ENCODE data around the gene SLC43A2.
A peak's percentile ranks its signal among the peaks of the same experiment; 100 is the strongest.

SLC43A2 gene

DNA sequence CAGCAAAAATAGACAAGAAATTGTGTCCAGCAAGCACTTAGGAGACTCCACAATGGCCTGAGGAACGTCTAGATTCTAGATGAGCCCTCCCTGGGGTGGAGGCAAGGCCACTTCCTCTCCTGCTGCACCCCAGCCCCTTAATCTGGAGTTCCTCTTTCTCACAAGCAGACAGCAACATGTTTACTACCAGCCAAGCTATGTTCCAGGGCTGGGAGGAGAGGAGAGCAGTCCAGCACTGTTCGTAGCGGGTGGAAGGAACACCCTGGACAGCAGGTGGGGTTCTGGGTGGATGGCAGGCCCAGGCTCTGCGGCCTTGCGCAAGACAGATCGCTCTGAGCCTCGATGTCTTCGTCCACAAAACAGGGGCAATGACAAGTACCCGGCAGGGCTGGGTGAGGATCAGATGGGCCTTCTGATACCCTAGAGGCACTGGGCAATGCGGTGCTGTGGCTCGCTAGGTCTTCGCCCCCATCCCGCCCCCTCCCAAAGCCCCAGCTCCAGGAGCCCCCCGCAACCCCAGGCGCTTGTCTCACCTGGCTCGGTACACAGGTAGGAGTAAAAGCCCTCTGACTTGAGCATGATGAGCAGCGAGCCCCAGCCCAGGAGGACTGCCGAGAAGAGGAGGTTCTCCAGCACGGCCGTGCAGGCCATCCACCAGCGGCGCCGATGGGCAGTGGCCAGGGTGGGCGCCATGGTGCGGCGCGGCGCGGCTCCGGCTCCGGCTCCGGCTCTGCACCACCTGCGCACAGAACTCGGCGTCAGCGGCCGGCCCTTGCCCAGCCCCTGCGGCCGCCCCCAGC is 1.3 kb downstream of the SLC43A2 start:
- Histone ChIP-seq H3K27ac (peak overlapping the region; percentile 100), H3K9me3 (no peaks in the 10 kb centered on the region), H3K4me3 (ENCODE audit: low read depth in 1 of 2, low read length in 1 of 2) (peak overlapping the region; percentile 97 to 99), H3K27me3 (peaks cover 22% of the 10 kb centered on the region), H3K36me3 (peaks cover 39% of the 10 kb centered on the region), H3K4me1 (ENCODE audit: control insufficient read depth in 1 of 2, insufficient read depth in 1 of 2, low read depth in 1 of 2, low read length in 1 of 2) (peaks cover 38 to 48% of the 10 kb centered on the region in 2 experiments)
- TF ChIP-seq, protein P1, sequence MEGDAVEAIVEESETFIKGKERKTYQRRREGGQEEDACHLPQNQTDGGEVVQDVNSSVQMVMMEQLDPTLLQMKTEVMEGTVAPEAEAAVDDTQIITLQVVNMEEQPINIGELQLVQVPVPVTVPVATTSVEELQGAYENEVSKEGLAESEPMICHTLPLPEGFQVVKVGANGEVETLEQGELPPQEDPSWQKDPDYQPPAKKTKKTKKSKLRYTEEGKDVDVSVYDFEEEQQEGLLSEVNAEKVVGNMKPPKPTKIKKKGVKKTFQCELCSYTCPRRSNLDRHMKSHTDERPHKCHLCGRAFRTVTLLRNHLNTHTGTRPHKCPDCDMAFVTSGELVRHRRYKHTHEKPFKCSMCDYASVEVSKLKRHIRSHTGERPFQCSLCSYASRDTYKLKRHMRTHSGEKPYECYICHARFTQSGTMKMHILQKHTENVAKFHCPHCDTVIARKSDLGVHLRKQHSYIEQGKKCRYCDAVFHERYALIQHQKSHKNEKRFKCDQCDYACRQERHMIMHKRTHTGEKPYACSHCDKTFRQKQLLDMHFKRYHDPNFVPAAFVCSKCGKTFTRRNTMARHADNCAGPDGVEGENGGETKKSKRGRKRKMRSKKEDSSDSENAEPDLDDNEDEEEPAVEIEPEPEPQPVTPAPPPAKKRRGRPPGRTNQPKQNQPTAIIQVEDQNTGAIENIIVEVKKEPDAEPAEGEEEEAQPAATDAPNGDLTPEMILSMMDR (IDR thresholded peaks at IDR 0.05), result peak; percentile 39

DNA sequence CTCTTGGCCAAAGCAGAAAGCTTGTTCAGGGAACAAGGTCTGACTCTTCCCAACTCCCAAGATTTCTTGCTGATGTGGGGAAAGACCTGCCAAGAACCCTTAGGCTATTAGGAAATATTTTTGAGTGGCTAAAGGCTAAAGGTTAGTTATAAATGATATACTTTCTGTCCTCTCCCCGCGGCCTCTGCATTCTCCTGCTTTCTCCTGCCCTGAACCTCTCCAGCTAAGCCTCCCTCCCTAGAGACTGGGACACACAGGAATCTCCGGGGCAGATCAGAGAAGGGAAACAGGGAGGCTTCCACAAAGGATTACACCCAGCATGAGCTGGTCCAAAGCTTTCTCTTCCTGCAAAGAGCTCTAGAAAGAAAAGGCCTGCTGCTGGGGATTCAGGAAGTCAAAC is 2.3 kb downstream of the SLC43A2 start:
- Histone ChIP-seq H3K9me3 (no peaks in the 10 kb centered on the region), H3K4me3 (ENCODE audit: low read depth in 1 of 2, low read length in 1 of 2) (peak overlapping the region; percentile 97 to 99), H3K36me3 (peaks cover 49% of the 10 kb centered on the region), H3K27ac (peak overlapping the region; percentile 100), H3K4me1 (ENCODE audit: control insufficient read depth in 1 of 2, insufficient read depth in 1 of 2, low read depth in 1 of 2, low read length in 1 of 2) (peaks cover 35 to 43% of the 10 kb centered on the region in 2 experiments), H3K27me3 (peaks cover 14% of the 10 kb centered on the region)
- TF ChIP-seq, protein P1 (IDR thresholded peaks at IDR 0.05), result no peak

DNA sequence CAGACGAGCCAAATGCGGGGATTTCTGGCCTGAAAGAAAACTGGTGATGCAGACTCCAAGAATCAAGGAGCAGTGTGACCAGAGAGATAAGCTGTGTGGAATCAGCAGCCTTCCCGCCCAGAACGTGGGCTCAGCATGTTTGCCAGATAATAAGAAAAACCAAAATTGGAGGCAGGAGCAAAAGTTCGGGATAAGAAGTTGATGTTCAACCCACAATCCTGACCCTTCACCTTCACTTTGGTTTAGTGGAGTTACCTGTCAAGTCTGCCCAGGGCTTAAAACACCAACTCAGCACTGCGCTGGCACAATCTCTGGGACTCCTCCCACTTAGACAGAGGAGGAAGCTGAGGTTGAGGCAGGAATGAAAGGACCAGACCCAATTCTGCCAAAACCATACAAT is 3.1 kb downstream of the SLC43A2 start:
- TF ChIP-seq, protein P1 (IDR thresholded peaks at IDR 0.05), result no peak
- H3K4me3 ChIP-seq (ENCODE audit: low read depth in 1 of 2, low read length in 1 of 2), result peak overlapping the region; percentile 97 to 99
- H3K4me1 ChIP-seq (ENCODE audit: control insufficient read depth in 1 of 2, insufficient read depth in 1 of 2, low read depth in 1 of 2, low read length in 1 of 2), result peaks cover 35 to 43% of the 10 kb centered on the region in 2 experiments

DNA sequence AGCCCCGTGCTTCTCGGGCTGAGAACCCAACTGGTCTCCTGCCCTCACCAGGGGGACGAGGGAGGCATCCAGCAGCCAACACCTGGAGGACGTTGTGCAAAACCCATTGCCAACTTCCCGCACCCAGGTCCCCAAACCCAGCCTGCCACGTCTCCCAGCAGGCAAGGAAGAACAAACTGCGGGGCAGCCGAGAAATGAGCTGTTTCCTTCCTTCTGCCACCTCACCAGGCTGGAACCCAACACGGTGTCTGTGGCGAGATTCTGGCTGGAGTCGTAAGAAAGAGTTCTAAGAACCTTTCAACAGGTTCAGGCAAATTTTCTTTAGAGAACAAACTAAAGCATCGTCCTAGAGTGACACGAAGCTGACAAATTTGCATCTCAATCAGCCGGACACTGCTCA is 3.6 kb downstream of the SLC43A2 start:
- TF ChIP-seq, protein P1 (IDR thresholded peaks at IDR 0.05), result no peak
- H3K4me3 ChIP-seq (ENCODE audit: low read depth in 1 of 2, low read length in 1 of 2), result peak overlapping the region; percentile 97 to 99
- peaks cover 35 to 38% of the 10 kb centered on the region in 2 experiments for H3K4me1 ChIP-seq (ENCODE audit: control insufficient read depth in 1 of 2, insufficient read depth in 1 of 2, low read depth in 1 of 2, low read length in 1 of 2)
- H3K27ac ChIP-seq, result peak overlapping the region; percentile 100
- no peaks in the 10 kb centered on the region for H3K9me3 ChIP-seq
- peaks cover 62% of the 10 kb centered on the region for H3K36me3 ChIP-seq
- H3K27me3 ChIP-seq, result peaks cover under 1% of the 10 kb centered on the region

More for the DNA sequence above, 3.1 kb downstream of the SLC43A2 start:
- Histone ChIP-seq H3K27me3 (peaks cover 6% of the 10 kb centered on the region), H3K9me3 (no peaks in the 10 kb centered on the region), H3K27ac (peak overlapping the region; percentile 100), H3K36me3 (peaks cover 57% of the 10 kb centered on the region)

- Histone ChIP-seq H3K27ac (peak overlapping the region; percentile 100), H3K27me3 (no peaks in the 10 kb centered on the region), H3K4me1 (ENCODE audit: control insufficient read depth in 1 of 2, insufficient read depth in 1 of 2, low read depth in 1 of 2, low read length in 1 of 2) (peaks cover 33 to 34% of the 10 kb centered on the region in 2 experiments), H3K36me3 (peaks cover 66% of the 10 kb centered on the region), H3K9me3 (no peaks in the 10 kb centered on the region), H3K4me3 (ENCODE audit: low read depth in 1 of 2, low read length in 1 of 2) (peak overlapping the region in 1 of 2 experiments; percentile 97)
- TF ChIP-seq, protein P1 (IDR thresholded peaks at IDR 0.05), result no peak
Observed at GRCh38 chr17:1624650-1625049, 4.0 kb downstream of the SLC43A2 start.
